H9 (cell line): ENCODE measurements around the gene EHD4. TPM values are rescaled to one million over a fixed set of nuclear protein-coding genes. Genes with fewer than 3 reads are reported as not detected.

Experiments
- DNase-seq: peaks from one replicate; pipeline ENCODE4 v3.0.0-alpha.2; 2017
- H2AFZ ChIP-seq: one replicate; pipeline ENCODE4 v1.6.1; 2013; ENCODE audit warnings: mild to moderate bottlenecking, low read length, control low read depth, moderate library complexity
- H2AK5ac ChIP-seq: 2 replicates; pipeline ENCODE4 v1.6.1; 2013; ENCODE audit warnings: low read length, control low read depth, mixed read lengths; ENCODE audit not compliant: insufficient read length
- H2BK120ac ChIP-seq: one replicate; pipeline ENCODE4 v1.6.1; 2013; ENCODE audit warnings: low read depth, mild to moderate bottlenecking, low read length, control low read depth, inconsistent platforms; ENCODE audit not compliant: poor library complexity, severe bottlenecking
- H2BK12ac ChIP-seq: 2 replicates; pipeline ENCODE4 v1.6.1; 2013; ENCODE audit warnings: low read length, control low read depth, mixed read lengths, low read depth; ENCODE audit not compliant: insufficient read length
- H2BK15ac ChIP-seq: 2 replicates; pipeline ENCODE4 v1.6.1; 2013; ENCODE audit warnings: low read depth, low read length, control low read depth
- H2BK20ac ChIP-seq: one replicate; pipeline ENCODE4 v1.6.1; 2013; ENCODE audit warnings: low read depth, mild to moderate bottlenecking, low read length, control low read depth, inconsistent platforms; ENCODE audit not compliant: poor library complexity, severe bottlenecking
- H2BK5ac ChIP-seq: 2 replicates; pipeline ENCODE4 v1.6.1; 2013; ENCODE audit warnings: low read length, control low read depth, mixed read lengths; ENCODE audit not compliant: insufficient read length
- H3K14ac ChIP-seq: 2 replicates; pipeline ENCODE4 v1.6.1; 2013; ENCODE audit warnings: low read length, control low read depth; ENCODE audit not compliant: insufficient read depth
- H3K18ac ChIP-seq: 2 replicates; pipeline ENCODE4 v1.6.1; 2013; ENCODE audit warnings: low read depth, mild to moderate bottlenecking, mixed read lengths, low read length, control low read depth; ENCODE audit not compliant: insufficient read length
- H3K23ac ChIP-seq: 2 replicates; pipeline ENCODE4 v1.6.1; 2013; ENCODE audit warnings: low read length, control low read depth, mixed read lengths, low read depth; ENCODE audit not compliant: insufficient read length
- H3K23me2 ChIP-seq: 2 replicates; pipeline ENCODE4 v1.6.1; 2013; ENCODE audit warnings: low read depth, mild to moderate bottlenecking, mixed read lengths, low read length, control low read depth; ENCODE audit not compliant: insufficient read length, poor library complexity, severe bottlenecking
- H3K27ac ChIP-seq: 2 replicates; pipeline ENCODE4 v1.5.1; 2013; ENCODE audit warnings: low read length, control low read depth, mixed read lengths, low read depth; ENCODE audit not compliant: insufficient read length
- H3K27me3 ChIP-seq: 2 replicates; pipeline ENCODE4 v1.6.1; 2013; ENCODE audit warnings: low read length, control low read depth, inconsistent platforms; ENCODE audit not compliant: insufficient read depth
- H3K4ac ChIP-seq: 2 replicates; pipeline ENCODE4 v1.6.1; 2013; ENCODE audit warnings: low read depth, mild to moderate bottlenecking, control low read depth, inconsistent platforms, low read length, moderate library complexity
- H3K4me1 ChIP-seq: 2 replicates; pipeline ENCODE4 v1.6.1; 2013; ENCODE audit warnings: low read length, control low read depth, inconsistent platforms; ENCODE audit not compliant: insufficient read depth
- H3K4me2 ChIP-seq: 2 replicates; pipeline ENCODE4 v1.6.1; 2013; ENCODE audit warnings: low read length, control low read depth, mixed read lengths; ENCODE audit not compliant: insufficient read length, insufficient read depth
- H3K56ac ChIP-seq: 2 replicates; pipeline ENCODE4 v1.6.1; 2013; ENCODE audit warnings: low read depth, mild to moderate bottlenecking, mixed read lengths, low read length, control low read depth; ENCODE audit not compliant: insufficient read length
- H3K79me1 ChIP-seq: 2 replicates; pipeline ENCODE4 v1.6.1; 2013; ENCODE audit warnings: low read depth, mild to moderate bottlenecking, moderate library complexity, low read length, control low read depth, inconsistent platforms; ENCODE audit not compliant: insufficient read depth, poor library complexity, severe bottlenecking
- H3K79me2 ChIP-seq: 2 replicates; pipeline ENCODE4 v1.6.1; 2013; ENCODE audit warnings: low read length, control low read depth, inconsistent platforms; ENCODE audit not compliant: insufficient read depth
- H3K9ac ChIP-seq: 2 replicates; pipeline ENCODE4 v1.6.1; 2013; ENCODE audit warnings: low read length, control low read depth, mixed read lengths; ENCODE audit not compliant: insufficient read length; ENCODE audit errors: extremely low read depth
- H3K9me3 ChIP-seq: one replicate; pipeline ENCODE4 v1.6.1; 2013; ENCODE audit warnings: low read depth, low read length, inconsistent platforms; ENCODE audit not compliant: control insufficient read depth
- H3T11ph ChIP-seq: one replicate; pipeline ENCODE4 v1.6.1; 2013; ENCODE audit warnings: mild to moderate bottlenecking, low read length, control low read depth, inconsistent platforms
- H4K20me1 ChIP-seq: one replicate; pipeline ENCODE4 v1.6.1; 2013; ENCODE audit not compliant: control insufficient read depth, insufficient read length, insufficient read depth
- H4K5ac ChIP-seq: 2 replicates; pipeline ENCODE4 v1.6.1; 2013; ENCODE audit warnings: low read depth, mild to moderate bottlenecking, mixed read lengths, low read length, control low read depth; ENCODE audit not compliant: insufficient read length
- H4K8ac ChIP-seq: replicated peaks from 2 replicates; pipeline ENCODE4 v1.6.1; 2013; ENCODE audit warnings: low read length, control low read depth, mixed read lengths, low read depth; ENCODE audit not compliant: insufficient read length
- H4K91ac ChIP-seq: 2 replicates; pipeline ENCODE4 v1.6.1; 2013; ENCODE audit warnings: low read depth, mild to moderate bottlenecking, moderate library complexity, mixed read lengths, low read length, control low read depth; ENCODE audit not compliant: insufficient read length
- H3K27ac Mint-ChIP-seq, 3 experiments: 2 replicates in 2 of 3; 3 replicates in 1 of 3; pipeline ENCODE4 v1.8.0; 2020 to 2021; ENCODE audit warnings: mixed read lengths in 3 of 3, mild to moderate bottlenecking in 1 of 3, moderate library complexity in 1 of 3
- H3K27me3 Mint-ChIP-seq: 2 replicates; pipeline ENCODE4 v1.8.0; 2021; ENCODE audit warnings: low read depth, mild to moderate bottlenecking, moderate library complexity, mixed read lengths
- H3K36me3 Mint-ChIP-seq, 3 experiments: 2 replicates in 2 of 3; 3 replicates in 1 of 3; pipeline ENCODE4 v1.8.0; 2020 to 2021; ENCODE audit warnings: low read depth in 3 of 3, mixed read lengths in 3 of 3; ENCODE audit not compliant: insufficient read depth in 1 of 3
- H3K4me1 Mint-ChIP-seq, 2 experiments: 2 replicates each; pipeline ENCODE4 v1.8.0; 2020; ENCODE audit warnings: mixed read lengths in 2 of 2
- H3K4me3 Mint-ChIP-seq, 2 experiments: 2 replicates in 1 of 2; 3 replicates in 1 of 2; pipeline ENCODE4 v1.8.0; 2020 to 2021; ENCODE audit warnings: mild to moderate bottlenecking in 2 of 2, mixed read lengths in 2 of 2, moderate library complexity in 1 of 2
- H3K9me3 Mint-ChIP-seq, 2 experiments: 2 replicates in 1 of 2; 3 replicates in 1 of 2; pipeline ENCODE4 v1.8.0; 2020; ENCODE audit warnings: mild to moderate bottlenecking in 2 of 2, mixed read lengths in 2 of 2, moderate library complexity in 1 of 2
- CTCF ChIP-seq: fragments of 200-600 bp; sonication (generic); conservative IDR thresholded peaks from 3 replicates; pipeline ENCODE4 v1.8.0; 2021; ENCODE audit warnings: antibody characterized with exemption, mild to moderate bottlenecking
- WGBS: extraction: QIAGEN DNeasy Blood & Tissue Kit; methylation state at CpG from one replicate; pipeline ENCODE4 v1.1.7; 2013; ENCODE audit warnings: missing lambda C conversion rate, low lambda C conversion rate, mixed read lengths; ENCODE audit not compliant: insufficient read length; ENCODE audit errors: extremely low coverage; 5-methylcytosine and 5-hydroxymethylcytosine counted together
- total RNA-seq: library from RNA; stranded (reverse); gene quantifications from 2 replicates; pipeline ENCODE4 v1.2.1, GENCODE V29; 2021

Gene EHD4
- total RNA-seq, 1 experiment from 2014 or later, result 22.9 TPM

DNA sequence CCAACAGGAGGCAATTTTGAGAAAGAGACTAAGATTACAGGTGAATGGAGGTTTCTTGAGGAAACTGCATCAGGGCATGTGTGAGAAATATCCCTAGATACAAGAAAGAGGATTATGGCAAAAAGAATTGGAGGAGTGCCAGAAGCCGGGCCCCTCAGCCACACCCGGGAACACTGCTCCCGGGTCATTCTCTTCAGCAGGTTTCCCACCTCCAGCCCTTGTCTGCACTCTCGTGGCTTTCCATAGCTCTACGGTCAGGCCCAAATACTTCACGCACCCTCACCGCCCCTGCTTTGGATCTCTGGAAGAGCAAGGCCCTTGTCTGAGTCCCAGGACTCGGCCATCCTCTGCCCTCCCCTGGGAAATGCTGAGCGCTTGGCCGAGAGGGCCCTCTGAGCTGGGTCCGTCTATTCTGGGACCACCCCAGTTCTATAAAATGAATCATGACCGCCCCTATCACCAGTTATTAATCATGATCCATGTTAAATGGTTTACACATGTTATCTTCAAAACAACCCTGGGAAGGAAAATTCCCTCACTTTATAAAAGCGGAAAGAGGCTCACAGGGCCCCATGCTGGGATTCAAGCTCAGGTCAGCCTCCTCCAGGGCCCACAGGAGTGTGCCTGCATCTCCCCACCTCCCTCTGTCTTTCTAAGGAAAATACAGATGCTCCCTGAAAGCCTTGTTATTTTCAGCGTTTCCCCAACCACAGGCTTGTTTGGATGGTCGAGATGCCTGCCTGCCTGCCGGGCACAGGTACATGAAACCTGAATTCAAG lies 39.7 kb downstream of the EHD4 start:
- H3K4me1 ChIP-seq, result peaks cover 10% of the 10 kb centered on the region; the same call in 1 of the 2 replicates
- Mint-ChIP-seq H3K4me3 (no peak overlapping the region), H3K36me3 (peaks cover 0 to 11% (median 9%) of the 10 kb centered on the region in 3 experiments; a peak in 5 of 7 replicates), H3K9me3 (no peaks in the 10 kb centered on the region; a peak in 1 of 5 replicates), H3K27me3 (no peaks in the 10 kb centered on the region), H3K27ac (peak overlapping the region; percentile 49 to 89 (median 77); a peak in 6 of 7 replicates), H3K4me1 (peaks cover 32% of the 10 kb centered on the region in 2 experiments)
- no peak overlapping the region for H2BK15ac ChIP-seq
- no peaks in the 10 kb centered on the region for H3K79me1 ChIP-seq
- no peak overlapping the region for H4K5ac ChIP-seq
- DNase-seq, result peak; percentile 23
- H2BK20ac ChIP-seq, result no peak overlapping the region
- no peak overlapping the region for H3K14ac ChIP-seq
- H3K56ac ChIP-seq, result no peak overlapping the region
- no peaks in the 10 kb centered on the region for H3K9me3 ChIP-seq
- no peak overlapping the region for H2BK12ac ChIP-seq
- H3K79me2 ChIP-seq, result 0 out of 2 replicates have a peak, but pooled peaks cover 2% of the 10 kb centered on the region
- no peak for TF ChIP-seq CTCF
- H2AK5ac ChIP-seq, result no peak overlapping the region
- H2BK5ac ChIP-seq, result no peak overlapping the region
- no peaks in the 10 kb centered on the region for H3K27me3 ChIP-seq
- H3K4me2 ChIP-seq, result no peak overlapping the region
- no peak overlapping the region for H3K9ac ChIP-seq
- H3K23ac ChIP-seq, result no peak overlapping the region
- H3K23me2 ChIP-seq, result no peaks in the 10 kb centered on the region
- no peaks in the 10 kb centered on the region for H4K20me1 ChIP-seq
- H2AFZ ChIP-seq, result no peak overlapping the region
- no peak overlapping the region for H4K8ac ChIP-seq
- no peak overlapping the region for H3K27ac ChIP-seq
- no peak overlapping the region for H3K4ac ChIP-seq
- no CpG with 5 or more reads among the region's 16 CpGs for WGBS
- no peak overlapping the region for H3T11ph ChIP-seq
- no peak overlapping the region for H3K18ac ChIP-seq
- no peak overlapping the region for H4K91ac ChIP-seq
- H2BK120ac ChIP-seq, result no peak overlapping the region
